SJSA1 (cell line): ENCODE data around the gene CFAP58. TPM values are rescaled to one million over a fixed set of nuclear protein-coding genes. Genes with fewer than 3 reads are reported as not detected.

Experiments
- DNase-seq, 2 experiments: peaks; one replicate each; pipeline ENCODE4 v3.0.0-alpha.2; 2015 to 2020; ENCODE audit warnings: low spot score in 2 of 2, low read depth in 1 of 2
- H3K27ac ChIP-seq: fragments of 250-450 bp; sonication (Bioruptor Pico); 2 replicates; pipeline ENCODE4 v1.5.1; 2020; ENCODE audit warnings: mild to moderate bottlenecking, moderate library complexity
- H3K27me3 ChIP-seq: fragments of 250-450 bp; sonication (Bioruptor Pico); replicated peaks from 2 replicates; pipeline ENCODE4 v1.5.1; 2020; ENCODE audit warnings: mild to moderate bottlenecking, moderate library complexity
- H3K36me3 ChIP-seq: fragments of 250-450 bp; sonication (Bioruptor Pico); 2 replicates; pipeline ENCODE4 v1.5.1; 2020; ENCODE audit warnings: mild to moderate bottlenecking
- H3K4me1 ChIP-seq: fragments of 250-450 bp; sonication (Bioruptor Pico); replicated peaks from 2 replicates; pipeline ENCODE4 v1.6.1; 2021; ENCODE audit warnings: mild to moderate bottlenecking
- H3K4me3 ChIP-seq: fragments of 250-450 bp; sonication (Bioruptor Pico); 2 replicates; pipeline ENCODE4 v1.5.1; 2020; ENCODE audit warnings: mild to moderate bottlenecking
- H3K9me3 ChIP-seq: fragments of 250-450 bp; sonication (Bioruptor Pico); replicated peaks from 2 replicates; pipeline ENCODE4 v1.5.1; 2020; ENCODE audit warnings: mild to moderate bottlenecking
- total RNA-seq: library from RNA; depleted of rRNA; stranded (reverse); fragments of >200 nt; shearing (Covaris generic); gene quantifications from 2 replicates; pipeline ENCODE4 v1.2.3, GENCODE V29; 2014

The CFAP58 gene
- total RNA-seq, 1 experiment from 2014 or later: 0.34 TPM

GRCh38 chr10:104317269-104317710 is 36.3 kb upstream of the CFAP58 start:
- no peak for DNase-seq
- H3K36me3 ChIP-seq: peaks cover 37% of the 10 kb centered on the region
- H3K4me3 ChIP-seq: no peak overlapping the region
- H3K4me1 ChIP-seq: no peaks in the 10 kb centered on the region
- no peak overlapping the region for H3K27ac ChIP-seq
- no peaks in the 10 kb centered on the region for H3K9me3 ChIP-seq
- no peaks in the 10 kb centered on the region for H3K27me3 ChIP-seq

GRCh38 chr10:104317726-104318299 is 35.8 kb upstream of the CFAP58 start:
- Histone ChIP-seq H3K27me3 (no peaks in the 10 kb centered on the region), H3K36me3 (peaks cover 31% of the 10 kb centered on the region), H3K27ac (no peak overlapping the region)

GRCh38 chr10:104318326-104318725 is 35.3 kb upstream of the CFAP58 start:
- no peak overlapping the region for H3K27ac ChIP-seq
- peaks cover 26% of the 10 kb centered on the region for H3K36me3 ChIP-seq
- no peaks in the 10 kb centered on the region for H3K27me3 ChIP-seq
- no peaks in the 10 kb centered on the region for H3K9me3 ChIP-seq
- DNase-seq: no peak
- no peak overlapping the region for H3K4me3 ChIP-seq
- no peaks in the 10 kb centered on the region for H3K4me1 ChIP-seq

More at GRCh38 chr10:104317726-104318299, 35.8 kb upstream of the CFAP58 start:
- Histone ChIP-seq H3K9me3 (no peaks in the 10 kb centered on the region), H3K4me3 (no peak overlapping the region), H3K4me1 (no peaks in the 10 kb centered on the region)
- no peak for DNase-seq

- Histone ChIP-seq H3K9me3 (no peaks in the 10 kb centered on the region), H3K4me1 (no peaks in the 10 kb centered on the region)
Measured at GRCh38 chr10:104318810-104319741, 34.6 kb upstream of the CFAP58 start.

GRCh38 chr10:104321226-104321625 is 32.4 kb upstream of the CFAP58 start:
- Histone ChIP-seq H3K27ac (no peak overlapping the region), H3K36me3 (peaks cover 9% of the 10 kb centered on the region), H3K4me3 (no peak overlapping the region), H3K4me1 (peaks cover 6% of the 10 kb centered on the region), H3K9me3 (no peaks in the 10 kb centered on the region), H3K27me3 (no peaks in the 10 kb centered on the region)
- no peak for DNase-seq

More at GRCh38 chr10:104318810-104319741, 34.6 kb upstream of the CFAP58 start:
- peaks cover 19% of the 10 kb centered on the region for H3K36me3 ChIP-seq
- H3K27me3 ChIP-seq: no peaks in the 10 kb centered on the region
- H3K4me3 ChIP-seq: no peak overlapping the region
- H3K27ac ChIP-seq: no peak overlapping the region
- no peak for DNase-seq

- Histone ChIP-seq H3K4me1 (peaks cover 10% of the 10 kb centered on the region), H3K27ac (no peak overlapping the region), H3K27me3 (no peaks in the 10 kb centered on the region), H3K4me3 (no peak overlapping the region), H3K9me3 (no peaks in the 10 kb centered on the region), H3K36me3 (peaks cover 9% of the 10 kb centered on the region)
- DNase-seq: no peak
Measured at GRCh38 chr10:104321725-104322415, 31.8 kb upstream of the CFAP58 start.

- Histone ChIP-seq H3K4me3 (no peak overlapping the region), H3K4me1 (peaks cover 16% of the 10 kb centered on the region), H3K9me3 (no peaks in the 10 kb centered on the region), H3K36me3 (peaks cover 9% of the 10 kb centered on the region), H3K27me3 (no peaks in the 10 kb centered on the region), H3K27ac (no peak overlapping the region)
- DNase-seq: no peak
Measured at GRCh38 chr10:104322416-104322782, 31.2 kb upstream of the CFAP58 start.

GRCh38 chr10:104323085-104323484 is 30.5 kb upstream of the CFAP58 start:
- peaks cover 9% of the 10 kb centered on the region for H3K36me3 ChIP-seq
- H3K4me1 ChIP-seq: peaks cover 22% of the 10 kb centered on the region
- no peak overlapping the region for H3K27ac ChIP-seq
- no peaks in the 10 kb centered on the region for H3K9me3 ChIP-seq
- no peaks in the 10 kb centered on the region for H3K27me3 ChIP-seq
- H3K4me3 ChIP-seq: no peak overlapping the region
- DNase-seq: no peak

GRCh38 chr10:104323760-104324201 is 29.9 kb upstream of the CFAP58 start:
- no peak overlapping the region for H3K27ac ChIP-seq
- H3K36me3 ChIP-seq: peaks cover 9% of the 10 kb centered on the region
- H3K4me1 ChIP-seq: peaks cover 29% of the 10 kb centered on the region
- H3K4me3 ChIP-seq: no peak overlapping the region
- H3K9me3 ChIP-seq: no peaks in the 10 kb centered on the region
- no peak for DNase-seq
- no peaks in the 10 kb centered on the region for H3K27me3 ChIP-seq

GRCh38 chr10:104324221-104324686 is 29.4 kb upstream of the CFAP58 start:
- DNase-seq: no peak
- Histone ChIP-seq H3K4me1 (peaks cover 34% of the 10 kb centered on the region), H3K27ac (no peak overlapping the region), H3K36me3 (peaks cover 9% of the 10 kb centered on the region), H3K27me3 (no peaks in the 10 kb centered on the region), H3K4me3 (no peak overlapping the region), H3K9me3 (no peaks in the 10 kb centered on the region)

GRCh38 chr10:104324931-104325330 is 28.7 kb upstream of the CFAP58 start:
- Histone ChIP-seq H3K36me3 (peaks cover 9% of the 10 kb centered on the region), H3K4me3 (no peak overlapping the region), H3K9me3 (no peaks in the 10 kb centered on the region), H3K4me1 (peaks cover 41% of the 10 kb centered on the region), H3K27ac (no peak overlapping the region), H3K27me3 (no peaks in the 10 kb centered on the region)
- DNase-seq: no peak

- Histone ChIP-seq H3K4me3 (no peak overlapping the region), H3K4me1 (peaks cover 49% of the 10 kb centered on the region), H3K36me3 (peaks cover 9% of the 10 kb centered on the region), H3K27ac (no peak overlapping the region), H3K27me3 (no peaks in the 10 kb centered on the region), H3K9me3 (no peaks in the 10 kb centered on the region)
- no peak for DNase-seq
Measured at GRCh38 chr10:104325436-104326435, 27.9 kb upstream of the CFAP58 start.
